ENCODE data around the gene CLDN6. TPM values are rescaled to one million over a fixed set of nuclear protein-coding genes. Genes with fewer than 3 reads are reported as not detected.

Gene CLDN6
- total RNA-seq, 1 donor, result under 0.01 TPM

DNA sequence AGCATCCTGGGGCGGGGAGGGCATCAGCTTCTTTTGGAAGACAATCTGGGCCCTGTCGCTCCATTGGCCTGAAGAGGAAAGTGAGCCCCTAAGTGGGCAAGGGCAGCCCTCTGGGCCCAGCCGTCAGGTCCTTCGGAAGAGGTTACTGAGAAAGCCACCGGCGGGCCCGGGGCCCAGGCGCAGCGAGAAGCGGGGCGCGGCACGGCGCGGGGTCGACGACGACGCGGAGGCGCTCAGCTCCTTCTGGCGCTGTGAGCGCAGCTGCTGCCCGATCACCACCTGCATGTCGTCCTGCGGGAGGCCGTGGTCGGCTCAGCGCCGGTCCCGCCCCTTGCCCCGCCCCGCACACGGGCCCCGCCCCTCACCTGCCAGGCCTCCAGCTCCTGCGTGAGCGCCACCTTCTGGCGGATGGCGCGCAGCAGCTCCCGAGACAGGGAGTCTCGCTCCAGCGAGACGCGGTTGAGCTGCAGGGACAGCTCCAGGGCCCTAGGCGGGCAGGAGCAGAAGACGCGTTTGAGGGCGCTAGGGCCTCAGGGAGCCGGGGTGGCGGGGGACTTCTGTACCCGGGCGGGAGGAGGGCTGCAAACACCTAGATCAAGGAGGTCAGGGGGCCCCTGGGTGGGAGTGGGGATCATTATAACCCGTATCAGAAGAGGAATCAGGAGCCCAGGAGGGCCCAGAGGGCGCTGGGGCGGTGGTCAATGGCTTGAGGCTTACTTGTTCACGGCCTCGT lies 10.2 kb upstream of the CLDN6 start:
- H3K27me3 ChIP-seq (ENCODE audit: insufficient read depth, low read length), result peaks cover 27% of the 10 kb centered on the region
- TF ChIP-seq, protein P1, sequence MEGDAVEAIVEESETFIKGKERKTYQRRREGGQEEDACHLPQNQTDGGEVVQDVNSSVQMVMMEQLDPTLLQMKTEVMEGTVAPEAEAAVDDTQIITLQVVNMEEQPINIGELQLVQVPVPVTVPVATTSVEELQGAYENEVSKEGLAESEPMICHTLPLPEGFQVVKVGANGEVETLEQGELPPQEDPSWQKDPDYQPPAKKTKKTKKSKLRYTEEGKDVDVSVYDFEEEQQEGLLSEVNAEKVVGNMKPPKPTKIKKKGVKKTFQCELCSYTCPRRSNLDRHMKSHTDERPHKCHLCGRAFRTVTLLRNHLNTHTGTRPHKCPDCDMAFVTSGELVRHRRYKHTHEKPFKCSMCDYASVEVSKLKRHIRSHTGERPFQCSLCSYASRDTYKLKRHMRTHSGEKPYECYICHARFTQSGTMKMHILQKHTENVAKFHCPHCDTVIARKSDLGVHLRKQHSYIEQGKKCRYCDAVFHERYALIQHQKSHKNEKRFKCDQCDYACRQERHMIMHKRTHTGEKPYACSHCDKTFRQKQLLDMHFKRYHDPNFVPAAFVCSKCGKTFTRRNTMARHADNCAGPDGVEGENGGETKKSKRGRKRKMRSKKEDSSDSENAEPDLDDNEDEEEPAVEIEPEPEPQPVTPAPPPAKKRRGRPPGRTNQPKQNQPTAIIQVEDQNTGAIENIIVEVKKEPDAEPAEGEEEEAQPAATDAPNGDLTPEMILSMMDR (IDR thresholded peaks at IDR 0.05; ENCODE audit: extremely low read depth, low read depth, low read length), result peak; percentile 46
- H3K27ac ChIP-seq (ENCODE audit: low read depth, low read length), result no peak overlapping the region
- no peaks in the 10 kb centered on the region for H3K9me3 ChIP-seq (ENCODE audit: low read depth, low read length)
- H3K4me1 ChIP-seq (ENCODE audit: insufficient read depth, low read length), result peaks cover 7% of the 10 kb centered on the region
- peak; percentile 96 for DNase-seq (ENCODE audit: insufficient read length, low spot score, missing footprints)
- no peak overlapping the region for H2AFZ ChIP-seq (ENCODE audit: low read length)
- no peak overlapping the region for H3K4me3 ChIP-seq (ENCODE audit: insufficient read depth, low read length)
- no peaks in the 10 kb centered on the region for H3K79me2 ChIP-seq (ENCODE audit: insufficient read depth, low read length)
- H3K4me2 ChIP-seq (ENCODE audit: insufficient read depth, low read length), result no peak overlapping the region
- H4K20me1 ChIP-seq (ENCODE audit: insufficient read depth, low read length), result peaks cover 23% of the 10 kb centered on the region
- peaks cover 10% of the 10 kb centered on the region for H3K36me3 ChIP-seq (ENCODE audit: insufficient read depth, low read length)

DNA sequence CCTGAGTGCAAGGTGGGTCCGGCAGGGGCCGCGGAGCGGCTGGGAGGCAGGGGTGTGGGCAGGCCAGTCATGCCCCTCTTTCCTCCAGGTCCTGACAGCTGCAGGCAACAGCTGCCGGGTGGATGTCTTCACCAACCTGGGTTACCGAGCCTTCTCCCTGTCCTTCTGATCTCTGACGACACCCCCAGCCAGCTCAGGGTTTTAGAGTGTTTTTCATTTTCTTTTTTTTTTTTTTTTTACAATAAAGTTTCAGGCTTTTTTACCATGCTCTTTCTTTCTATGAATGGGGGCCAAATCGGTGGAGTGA lies 9.5 kb upstream of the CLDN6 start:
- TF ChIP-seq, protein P1 (IDR thresholded peaks at IDR 0.05; ENCODE audit: extremely low read depth, low read depth, low read length), result no peak
- Histone ChIP-seq H3K36me3 (ENCODE audit: insufficient read depth, low read length) (peaks cover 14% of the 10 kb centered on the region), H3K79me2 (ENCODE audit: insufficient read depth, low read length) (no peaks in the 10 kb centered on the region), H3K9me3 (ENCODE audit: low read depth, low read length) (no peaks in the 10 kb centered on the region), H2AFZ (ENCODE audit: low read length) (no peak overlapping the region), H3K27ac (ENCODE audit: low read depth, low read length) (no peak overlapping the region), H4K20me1 (ENCODE audit: insufficient read depth, low read length) (peaks cover 26% of the 10 kb centered on the region), H3K4me3 (ENCODE audit: insufficient read depth, low read length) (no peak overlapping the region), H3K4me2 (ENCODE audit: insufficient read depth, low read length) (no peak overlapping the region), H3K27me3 (ENCODE audit: insufficient read depth, low read length) (peaks cover 21% of the 10 kb centered on the region), H3K4me1 (ENCODE audit: insufficient read depth, low read length) (peaks cover 14% of the 10 kb centered on the region)
- DNase-seq (ENCODE audit: insufficient read length, low spot score, missing footprints), result no peak

DNA sequence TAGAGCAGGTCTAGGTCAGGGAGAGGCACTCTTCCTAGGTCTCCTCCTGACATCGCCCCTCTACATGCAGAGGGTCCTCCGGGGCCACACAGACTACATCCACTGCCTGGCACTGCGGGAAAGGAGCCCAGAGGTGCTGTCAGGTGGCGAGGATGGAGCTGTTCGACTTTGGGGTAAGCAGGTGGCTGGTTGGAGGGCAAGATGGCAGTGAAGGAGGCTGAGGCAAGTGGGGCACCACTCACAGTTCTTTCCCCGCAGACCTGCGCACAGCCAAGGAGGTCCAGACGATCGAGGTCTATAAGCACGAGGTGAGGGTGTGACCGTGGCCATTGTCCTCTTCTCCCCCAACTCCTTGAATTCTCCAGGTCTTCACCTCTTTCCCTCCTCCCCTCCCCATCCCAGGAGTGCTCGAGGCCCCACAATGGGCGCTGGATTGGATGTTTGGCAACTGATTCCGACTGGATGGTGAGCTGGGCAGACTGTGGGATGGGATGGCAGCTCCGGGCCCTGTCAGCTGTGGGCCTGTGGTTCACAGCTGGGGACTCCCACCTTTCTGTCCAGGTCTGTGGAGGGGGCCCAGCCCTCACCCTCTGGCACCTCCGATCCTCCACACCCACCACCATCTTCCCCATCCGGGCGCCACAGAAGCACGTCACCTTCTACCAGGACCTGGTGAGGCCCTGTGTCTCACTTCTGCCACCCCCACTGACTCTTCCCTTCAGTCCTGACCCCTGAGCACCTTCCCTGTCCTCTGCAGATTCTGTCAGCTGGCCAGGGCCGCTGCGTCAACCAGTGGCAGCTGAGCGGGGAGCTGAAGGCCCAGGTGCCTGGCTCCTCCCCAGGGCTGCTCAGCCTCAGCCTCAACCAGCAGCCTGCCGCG lies 8.9 kb upstream of the CLDN6 start:
- no peak for DNase-seq (ENCODE audit: insufficient read length, low spot score, missing footprints)
- Histone ChIP-seq H3K9me3 (ENCODE audit: low read depth, low read length) (no peaks in the 10 kb centered on the region), H3K36me3 (ENCODE audit: insufficient read depth, low read length) (peaks cover 20% of the 10 kb centered on the region), H3K4me3 (ENCODE audit: insufficient read depth, low read length) (no peak overlapping the region), H3K4me1 (ENCODE audit: insufficient read depth, low read length) (peaks cover 20% of the 10 kb centered on the region), H3K27ac (ENCODE audit: low read depth, low read length) (no peak overlapping the region), H3K4me2 (ENCODE audit: insufficient read depth, low read length) (no peak overlapping the region), H3K27me3 (ENCODE audit: insufficient read depth, low read length) (peaks cover 16% of the 10 kb centered on the region), H2AFZ (ENCODE audit: low read length) (no peak overlapping the region), H4K20me1 (ENCODE audit: insufficient read depth, low read length) (peaks cover 30% of the 10 kb centered on the region), H3K79me2 (ENCODE audit: insufficient read depth, low read length) (no peaks in the 10 kb centered on the region)
- TF ChIP-seq, protein P1 (IDR thresholded peaks at IDR 0.05; ENCODE audit: extremely low read depth, low read depth, low read length), result no peak

DNA sequence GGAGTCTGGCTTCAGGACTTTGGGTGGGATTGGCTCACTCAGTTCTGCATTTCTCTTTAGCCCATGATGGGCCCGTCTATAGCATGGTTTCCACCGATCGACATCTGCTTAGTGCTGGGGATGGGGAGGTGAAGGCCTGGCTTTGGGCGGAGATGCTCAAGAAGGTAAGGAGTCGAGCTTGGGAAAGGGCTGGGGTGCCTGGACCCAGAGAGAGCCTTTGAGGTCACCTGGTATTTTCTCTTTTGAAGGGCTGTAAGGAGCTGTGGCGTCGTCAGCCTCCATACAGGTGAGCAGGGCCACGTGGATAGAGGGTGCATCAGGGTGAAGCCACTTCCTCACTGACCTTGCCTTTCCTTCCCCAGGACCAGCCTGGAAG lies 8.0 kb upstream of the CLDN6 start:
- H3K36me3 ChIP-seq (ENCODE audit: insufficient read depth, low read length), result peaks cover 24% of the 10 kb centered on the region
- no peak overlapping the region for H2AFZ ChIP-seq (ENCODE audit: low read length)
- no peaks in the 10 kb centered on the region for H3K9me3 ChIP-seq (ENCODE audit: low read depth, low read length)
- peaks cover 39% of the 10 kb centered on the region for H4K20me1 ChIP-seq (ENCODE audit: insufficient read depth, low read length)
- no peak overlapping the region for H3K4me2 ChIP-seq (ENCODE audit: insufficient read depth, low read length)
- H3K27me3 ChIP-seq (ENCODE audit: insufficient read depth, low read length), result peaks cover 16% of the 10 kb centered on the region
- DNase-seq (ENCODE audit: insufficient read length, low spot score, missing footprints), result peak; percentile 85
- H3K4me3 ChIP-seq (ENCODE audit: insufficient read depth, low read length), result no peak overlapping the region
- no peaks in the 10 kb centered on the region for H3K79me2 ChIP-seq (ENCODE audit: insufficient read depth, low read length)
- no peak overlapping the region for H3K27ac ChIP-seq (ENCODE audit: low read depth, low read length)
- TF ChIP-seq, protein P1 (IDR thresholded peaks at IDR 0.05; ENCODE audit: extremely low read depth, low read depth, low read length), result no peak
- peaks cover 20% of the 10 kb centered on the region for H3K4me1 ChIP-seq (ENCODE audit: insufficient read depth, low read length)
